Endothelial cell (in vitro differentiated cells): Measurements from ENCODE around the gene JHY. TPM values are rescaled to one million over a fixed set of nuclear protein-coding genes. Genes with fewer than 3 reads are reported as not detected.
"Not testable (repeated sequence)": the region's sequence is repeated elsewhere in the genome, so short reads cannot be mapped to it uniquely, and the experiment has no call there.

ENCODE experiments used
- DNase-seq: peaks from one replicate; pipeline ENCODE4 v3.0.0; 2021; ENCODE audit warnings: low spot score
- H3K27ac Mint-ChIP-seq: one replicate; pipeline ENCODE4 v1.8.0; 2021; ENCODE audit warnings: mixed read lengths, inconsistent platforms; ENCODE audit not compliant: unreplicated experiment
- H3K27me3 Mint-ChIP-seq: one replicate; pipeline ENCODE4 v1.8.0; 2021; ENCODE audit warnings: mild to moderate bottlenecking, moderate library complexity, mixed read lengths, inconsistent platforms; ENCODE audit not compliant: unreplicated experiment
- H3K36me3 Mint-ChIP-seq: one replicate; pipeline ENCODE4 v1.8.0; 2021; ENCODE audit warnings: mild to moderate bottlenecking, low read depth, mixed read lengths, inconsistent platforms; ENCODE audit not compliant: unreplicated experiment
- H3K4me1 Mint-ChIP-seq: one replicate; pipeline ENCODE4 v1.8.0; 2021; ENCODE audit warnings: mild to moderate bottlenecking, mixed read lengths, inconsistent platforms; ENCODE audit not compliant: unreplicated experiment
- H3K4me3 Mint-ChIP-seq: one replicate; pipeline ENCODE4 v1.8.0; 2021; ENCODE audit warnings: mild to moderate bottlenecking, mixed read lengths, inconsistent platforms; ENCODE audit not compliant: unreplicated experiment
- H3K9me3 Mint-ChIP-seq: one replicate; pipeline ENCODE4 v1.8.0; 2021; ENCODE audit warnings: mixed read lengths, inconsistent platforms; ENCODE audit not compliant: unreplicated experiment
- total RNA-seq: library from RNA; stranded (reverse); fragmentation: NEBNext Ultra II Directional; extraction: Animal tissue kit (Norgen Biotek cat#: 25700); gene quantifications from one replicate; pipeline ENCODE4 v1.2.1, GENCODE V29; 2021; ENCODE audit not compliant: unreplicated experiment
- TF ChIP-seq, protein P1 (sequence below): fragments of 200-600 bp; sonication (generic); IDR thresholded peaks from one replicate; pipeline ENCODE4 v1.5.0; 2021; ENCODE audit warnings: antibody characterized with exemption; ENCODE audit not compliant: unreplicated experiment

JHY gene
- total RNA-seq, 1 donor from 2014 or later = 2.8 TPM

DNA sequence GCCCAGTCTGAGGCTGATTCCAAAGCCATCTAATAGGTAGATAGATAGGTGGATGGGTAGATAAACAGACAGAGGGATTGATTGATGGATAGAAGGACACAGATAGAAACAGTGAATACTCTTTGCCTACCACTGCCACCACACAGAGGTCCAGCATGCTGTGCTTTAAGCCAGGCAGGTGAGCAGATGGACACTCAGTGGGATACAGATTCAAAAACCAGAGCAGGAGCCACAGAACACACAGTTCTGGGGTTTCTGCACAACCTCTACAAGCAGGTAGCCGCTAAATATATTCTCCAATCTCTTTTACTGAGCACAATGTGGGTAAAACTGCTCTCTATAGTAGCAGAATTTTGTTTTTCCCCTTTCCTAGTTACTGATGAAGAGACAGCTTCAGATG, 20.5 kb upstream of the JHY start:
- TF ChIP-seq, protein P1, sequence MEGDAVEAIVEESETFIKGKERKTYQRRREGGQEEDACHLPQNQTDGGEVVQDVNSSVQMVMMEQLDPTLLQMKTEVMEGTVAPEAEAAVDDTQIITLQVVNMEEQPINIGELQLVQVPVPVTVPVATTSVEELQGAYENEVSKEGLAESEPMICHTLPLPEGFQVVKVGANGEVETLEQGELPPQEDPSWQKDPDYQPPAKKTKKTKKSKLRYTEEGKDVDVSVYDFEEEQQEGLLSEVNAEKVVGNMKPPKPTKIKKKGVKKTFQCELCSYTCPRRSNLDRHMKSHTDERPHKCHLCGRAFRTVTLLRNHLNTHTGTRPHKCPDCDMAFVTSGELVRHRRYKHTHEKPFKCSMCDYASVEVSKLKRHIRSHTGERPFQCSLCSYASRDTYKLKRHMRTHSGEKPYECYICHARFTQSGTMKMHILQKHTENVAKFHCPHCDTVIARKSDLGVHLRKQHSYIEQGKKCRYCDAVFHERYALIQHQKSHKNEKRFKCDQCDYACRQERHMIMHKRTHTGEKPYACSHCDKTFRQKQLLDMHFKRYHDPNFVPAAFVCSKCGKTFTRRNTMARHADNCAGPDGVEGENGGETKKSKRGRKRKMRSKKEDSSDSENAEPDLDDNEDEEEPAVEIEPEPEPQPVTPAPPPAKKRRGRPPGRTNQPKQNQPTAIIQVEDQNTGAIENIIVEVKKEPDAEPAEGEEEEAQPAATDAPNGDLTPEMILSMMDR = no peak
- Mint-ChIP-seq H3K27me3 (peaks cover 2% of the 10 kb centered on the region), H3K36me3 (no peaks in the 10 kb centered on the region), H3K27ac (no peak overlapping the region), H3K9me3 (no peaks in the 10 kb centered on the region), H3K4me1 (no peaks in the 10 kb centered on the region), H3K4me3 (no peak overlapping the region)
- no peak for DNase-seq

DNA sequence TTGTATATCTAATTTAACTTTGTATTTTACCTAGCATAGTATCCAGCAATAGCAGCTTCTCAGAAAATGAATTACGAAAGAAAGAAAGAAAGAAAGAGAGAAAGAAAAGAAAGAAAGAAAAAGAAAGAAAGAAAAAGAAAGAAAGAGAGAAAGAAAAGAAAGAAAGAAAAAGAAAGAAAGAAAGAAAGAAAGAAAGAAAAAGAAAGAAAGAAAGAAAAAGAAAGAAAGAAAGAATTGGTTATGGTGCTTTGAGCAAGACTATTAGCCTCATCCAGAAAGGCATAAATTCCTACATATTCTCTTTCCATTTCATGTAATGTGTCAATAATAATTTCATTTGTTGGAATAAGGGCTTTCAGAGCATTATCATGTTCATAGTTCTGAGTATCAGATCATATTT, 19.4 kb upstream of the JHY start:
- not testable (repeated sequence) for H3K4me1 Mint-ChIP-seq, H3K27ac Mint-ChIP-seq, H3K4me3 Mint-ChIP-seq, H3K9me3 Mint-ChIP-seq, DNase-seq, H3K27me3 Mint-ChIP-seq, H3K36me3 Mint-ChIP-seq

DNA sequence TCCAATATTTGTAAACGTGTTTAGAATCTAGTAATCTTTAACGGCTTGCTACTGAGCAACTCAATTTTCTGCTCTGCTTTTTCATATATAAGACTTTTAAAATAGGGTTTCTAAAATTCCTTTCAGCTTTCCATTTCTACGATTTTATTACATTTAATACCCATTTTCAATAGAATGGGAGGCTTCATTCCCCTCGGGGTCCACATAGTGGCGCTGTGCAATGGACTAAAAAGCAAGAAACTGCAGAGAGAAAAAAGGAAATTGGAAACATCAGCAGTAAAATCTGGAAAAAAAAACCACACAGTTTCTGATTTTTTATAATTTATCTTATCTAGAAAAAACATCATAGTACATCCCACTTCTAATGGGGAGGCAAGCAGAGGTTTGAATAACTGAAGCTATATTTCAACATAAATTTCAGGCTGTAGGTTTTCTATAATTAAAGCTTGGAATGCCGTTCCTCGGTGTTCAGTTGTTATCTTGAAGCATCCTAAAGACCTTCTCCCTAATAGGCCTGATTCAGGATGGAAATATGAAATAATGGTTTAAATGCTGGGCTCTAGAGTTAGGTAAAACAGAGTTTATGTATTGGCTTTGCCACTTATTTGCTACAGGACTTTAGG, 18.7 kb upstream of the JHY start:
- peak; percentile 47 for DNase-seq
- H3K4me1 Mint-ChIP-seq = no peaks in the 10 kb centered on the region
- H3K27me3 Mint-ChIP-seq = peaks cover 5% of the 10 kb centered on the region
- H3K9me3 Mint-ChIP-seq = no peaks in the 10 kb centered on the region
- TF ChIP-seq, protein P1 = peak; percentile 81
- no peak overlapping the region for H3K27ac Mint-ChIP-seq
- H3K36me3 Mint-ChIP-seq = no peaks in the 10 kb centered on the region
- no peak overlapping the region for H3K4me3 Mint-ChIP-seq

DNA sequence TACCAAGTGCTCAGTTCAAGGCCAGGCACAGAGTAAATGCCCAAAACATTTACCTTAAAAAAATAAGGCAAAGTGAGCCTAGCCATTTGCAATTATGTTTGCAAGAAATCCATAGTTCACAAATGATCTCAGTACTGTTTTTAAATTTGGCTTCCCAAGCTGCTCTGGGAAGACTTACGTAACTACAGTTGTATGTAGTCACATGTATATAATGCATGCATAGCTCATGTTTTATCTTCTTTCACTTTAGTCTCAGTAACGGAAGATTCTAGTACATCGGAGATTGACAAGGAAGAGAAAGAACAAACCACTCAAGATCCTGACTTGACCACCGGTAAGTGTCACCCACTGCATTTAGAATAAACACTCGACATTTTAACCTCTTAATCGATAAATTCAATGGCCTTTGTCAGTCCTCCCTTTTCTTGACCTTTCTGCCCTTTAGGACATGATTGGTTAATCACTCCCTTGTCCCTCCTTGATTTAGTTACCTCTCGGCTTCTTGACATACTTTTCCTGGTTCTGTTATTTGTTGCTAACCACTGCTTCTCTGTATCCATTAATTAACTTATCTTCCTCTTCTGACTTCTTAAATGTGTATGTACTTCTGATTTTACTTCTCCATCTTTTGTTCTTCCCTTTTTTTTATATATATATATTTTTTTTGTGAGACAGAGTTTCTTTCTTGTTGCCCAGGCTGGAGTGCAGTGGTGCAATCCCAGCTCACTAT, 18.0 kb upstream of the JHY start:
- H3K4me1 Mint-ChIP-seq = no peaks in the 10 kb centered on the region
- H3K27ac Mint-ChIP-seq = no peak overlapping the region
- DNase-seq = no peak
- TF ChIP-seq, protein P1 = no peak
- no peaks in the 10 kb centered on the region for H3K9me3 Mint-ChIP-seq
- H3K4me3 Mint-ChIP-seq = no peak overlapping the region
- H3K27me3 Mint-ChIP-seq = peaks cover 5% of the 10 kb centered on the region
- no peaks in the 10 kb centered on the region for H3K36me3 Mint-ChIP-seq

DNA sequence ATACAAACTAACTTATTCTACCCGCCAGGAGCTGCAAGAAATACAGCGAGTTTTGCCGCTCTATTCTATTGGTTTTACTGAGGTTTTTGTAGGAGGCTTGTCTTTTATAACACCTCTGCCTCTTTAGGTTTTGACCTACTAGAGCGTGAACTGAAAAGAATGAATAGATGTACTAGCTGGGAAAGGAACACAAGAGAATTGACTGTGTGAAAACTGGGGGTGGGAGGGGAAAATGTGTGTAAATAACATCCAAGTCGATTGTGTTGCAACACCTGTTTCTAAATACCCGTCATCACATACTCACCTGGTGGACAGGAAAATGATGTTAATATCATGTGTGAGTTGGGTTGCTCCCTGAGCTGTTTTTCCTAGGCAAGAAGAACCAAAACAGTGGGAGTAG, 12.9 kb upstream of the JHY start:
- TF ChIP-seq, protein P1 = no peak
- H3K4me1 Mint-ChIP-seq = peaks cover 3% of the 10 kb centered on the region
- H3K36me3 Mint-ChIP-seq = no peaks in the 10 kb centered on the region
- no peaks in the 10 kb centered on the region for H3K9me3 Mint-ChIP-seq
- no peak overlapping the region for H3K4me3 Mint-ChIP-seq
- H3K27me3 Mint-ChIP-seq = peaks cover 3% of the 10 kb centered on the region
- H3K27ac Mint-ChIP-seq = no peak overlapping the region
- no peak for DNase-seq
